Fibroblast of villous mesenchyme (primary cell): Measurements from ENCODE around the gene PGAM2. TPM values are rescaled to one million over a fixed set of nuclear protein-coding genes. Genes with fewer than 3 reads are reported as not detected.

ENCODE experiments used
- DNase-seq: peaks from one replicate; pipeline ENCODE4 v3.0.0-alpha.2; 2010; ENCODE audit warnings: low read depth
- H3K4me3 ChIP-seq: 2 replicates; pipeline ENCODE4 v1.5.1; 2011; ENCODE audit warnings: low read depth, mild to moderate bottlenecking, low read length
- CTCF ChIP-seq: IDR thresholded peaks from 2 replicates; pipeline ENCODE4 v1.5.1; 2012; ENCODE audit warnings: low read depth, mild to moderate bottlenecking, low read length; ENCODE audit not compliant: insufficient read depth
- total RNA-seq: library from RNA; depleted of rRNA; stranded (reverse); fragments of >200 nt; gene quantifications from 2 replicates; pipeline ENCODE4 v1.2.3, GENCODE V29; 2012

Gene PGAM2
- total RNA-seq, 1 donor = under 0.01 TPM

GRCh38 chr7:44087911-44088838, 22.8 kb upstream of the PGAM2 start:
- DNase-seq = peak; percentile 82
- no peak overlapping the region for H3K4me3 ChIP-seq
- TF ChIP-seq CTCF = no peak

GRCh38 chr7:44086627-44087026, 21.3 kb upstream of the PGAM2 start:
- TF ChIP-seq CTCF = no peak
- DNase-seq = no peak
- no peak overlapping the region for H3K4me3 ChIP-seq

GRCh38 chr7:44085546-44085945, 20.2 kb upstream of the PGAM2 start:
- no peak overlapping the region for H3K4me3 ChIP-seq
- no peak for DNase-seq
- TF ChIP-seq CTCF = no peak

- H3K4me3 ChIP-seq = no peak overlapping the region
- no peak for TF ChIP-seq CTCF
- no peak for DNase-seq
These were observed 19.3 kb upstream of the PGAM2 start for GRCh38 chr7:44084701-44085100.

GRCh38 chr7:44083796-44084195, 18.4 kb upstream of the PGAM2 start:
- no peak for TF ChIP-seq CTCF
- no peak overlapping the region for H3K4me3 ChIP-seq
- no peak for DNase-seq

- H3K4me3 ChIP-seq = peak overlapping the region; percentile 68
- DNase-seq = peak; percentile 99
- TF ChIP-seq CTCF = no peak
These were observed 17.3 kb upstream of the PGAM2 start for GRCh38 chr7:44082541-44083207.
